Caco-2 (cell line): Measurements from ENCODE around the gene FAM110A. TPM values are rescaled to one million over a fixed set of nuclear protein-coding genes. Genes with fewer than 3 reads are reported as not detected.

Experiments used
- BruUV-seq: library from RNA; stranded (reverse); fragments of 400-500 nt; replicated peaks from 2 replicates; lab custom pipeline; 2021; lab: Mats Ljungman, UMichigan
- CTCF ChIA-PET: fragments of 300-600 bp; sonication (Branson Sonifier 250); formaldehyde crosslinking; loops from one replicate; lab custom pipeline; 2022; ENCODE audit warnings: antibody characterized with exemption; lab: Charles Lee
- POLR2A ChIA-PET: fragments of 300-600 bp; sonication (Branson Sonifier 250); formaldehyde crosslinking; loops from one replicate; lab custom pipeline; 2022; ENCODE audit warnings: antibody characterized with exemption; lab: Charles Lee
- DNase-seq, 2 experiments: peaks; one replicate each; pipeline versions ENCODE4 v3.0.0 to v3.0.0-alpha.2; 2020 to 2022
- H3K27me3 ChIP-seq: replicated peaks from 2 replicates; pipeline ENCODE4 v1.6.0; 2011; ENCODE audit warnings: low read length; ENCODE audit not compliant: control insufficient read depth, insufficient read depth
- H3K36me3 ChIP-seq: 2 replicates; pipeline ENCODE4 v1.5.1; 2011; ENCODE audit warnings: low read length; ENCODE audit not compliant: control insufficient read depth, insufficient read depth
- H3K4me1 ChIP-seq: fragments of 250-450 bp; sonication (Bioruptor Pico); 2 replicates; pipeline ENCODE4 v1.5.1; 2020; ENCODE audit warnings: mild to moderate bottlenecking
- H3K4me3 ChIP-seq: 2 replicates; pipeline ENCODE4 v1.5.1; 2011; ENCODE audit warnings: low read depth, mild to moderate bottlenecking, control low read depth, low read length
- H3K9me3 ChIP-seq: fragments of 250-450 bp; sonication (Bioruptor Pico); 2 replicates; pipeline ENCODE4 v1.5.1; 2020; ENCODE audit warnings: mild to moderate bottlenecking, moderate library complexity
- H3K27ac Mint-ChIP-seq: one replicate; pipeline ENCODE4 v1.8.0; 2022; ENCODE audit warnings: mixed read lengths; ENCODE audit not compliant: unreplicated experiment
- H3K27me3 Mint-ChIP-seq: one replicate; pipeline ENCODE4 v1.8.0; 2022; ENCODE audit warnings: mixed read lengths; ENCODE audit not compliant: insufficient read depth, unreplicated experiment
- H3K36me3 Mint-ChIP-seq: one replicate; pipeline ENCODE4 v1.8.0; 2022; ENCODE audit warnings: mild to moderate bottlenecking, mixed read lengths; ENCODE audit not compliant: insufficient read depth, unreplicated experiment
- H3K4me1 Mint-ChIP-seq: one replicate; pipeline ENCODE4 v1.8.0; 2022; ENCODE audit warnings: low read depth, mixed read lengths; ENCODE audit not compliant: unreplicated experiment
- H3K4me3 Mint-ChIP-seq: one replicate; pipeline ENCODE4 v1.8.0; 2022; ENCODE audit warnings: mild to moderate bottlenecking, moderate library complexity, mixed read lengths; ENCODE audit not compliant: unreplicated experiment
- H3K9me3 Mint-ChIP-seq: one replicate; pipeline ENCODE4 v1.8.0; 2022; ENCODE audit warnings: mixed read lengths; ENCODE audit not compliant: unreplicated experiment
- intact Hi-C: fragments of 100-400 bp; cut with micrococcal nuclease; formaldehyde crosslinking; loops from one replicate; pipeline ENCODE4 v1.10.0; 2022; ENCODE audit not compliant: unreplicated experiment
- total RNA-seq: library from RNA; stranded (reverse); gene quantifications from 2 replicates; pipeline ENCODE4 v1.2.3, GENCODE V29; 2022
- TF ChIP-seq, protein P1 (sequence below), 2 experiments: fragments of 200-600 bp in 1 of 2; IDR thresholded peaks; 1 replicate in 1 of 2; 2 replicates in 1 of 2; pipeline versions ENCODE4 v1.5.1 to v1.8.0; 2011 to 2022; ENCODE audit warnings: antibody characterized with exemption in 1 of 2, control low read depth in 1 of 2, inconsistent platforms in 1 of 2, low read depth in 1 of 2, low read length in 1 of 2, mild to moderate bottlenecking in 1 of 2, moderate library complexity in 1 of 2; ENCODE audit not compliant: insufficient read depth in 1 of 2, severe bottlenecking in 1 of 2, unreplicated experiment in 1 of 2

The FAM110A gene
- total RNA-seq, 1 experiment from 2014 or later: 18.4 TPM

DNA sequence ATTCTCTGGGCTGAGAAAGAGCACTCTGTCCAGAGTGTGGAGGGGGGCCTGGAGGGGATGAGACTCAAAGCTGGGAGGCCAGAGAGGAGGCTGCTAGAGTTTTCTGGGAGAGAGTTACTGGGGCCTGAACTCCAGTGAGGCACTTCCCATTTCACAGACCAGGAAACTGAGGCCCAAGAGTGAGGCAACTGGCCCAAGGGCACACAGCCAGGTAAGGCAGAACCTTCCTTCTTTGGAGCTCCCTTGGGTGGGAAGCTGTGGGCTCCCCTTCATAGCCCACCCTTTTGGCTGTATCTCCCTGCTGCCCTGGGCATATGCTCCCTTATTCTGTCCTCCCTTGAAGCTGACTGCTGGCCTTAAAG is 48.2 kb downstream of the FAM110A start:
- peaks cover 6% of the 10 kb centered on the region for H3K27me3 Mint-ChIP-seq
- H3K36me3 Mint-ChIP-seq: no peaks in the 10 kb centered on the region
- no peak overlapping the region for H3K27ac Mint-ChIP-seq
- Histone ChIP-seq H3K36me3 (no peaks in the 10 kb centered on the region), H3K4me1 (no peaks in the 10 kb centered on the region), H3K27me3 (no peaks in the 10 kb centered on the region), H3K4me3 (no peak overlapping the region), H3K9me3 (no peaks in the 10 kb centered on the region)
- H3K4me1 Mint-ChIP-seq: no peaks in the 10 kb centered on the region
- intact Hi-C loops: no loop called here
- POLR2A ChIA-PET: no interaction called here
- TF ChIP-seq, protein P1, sequence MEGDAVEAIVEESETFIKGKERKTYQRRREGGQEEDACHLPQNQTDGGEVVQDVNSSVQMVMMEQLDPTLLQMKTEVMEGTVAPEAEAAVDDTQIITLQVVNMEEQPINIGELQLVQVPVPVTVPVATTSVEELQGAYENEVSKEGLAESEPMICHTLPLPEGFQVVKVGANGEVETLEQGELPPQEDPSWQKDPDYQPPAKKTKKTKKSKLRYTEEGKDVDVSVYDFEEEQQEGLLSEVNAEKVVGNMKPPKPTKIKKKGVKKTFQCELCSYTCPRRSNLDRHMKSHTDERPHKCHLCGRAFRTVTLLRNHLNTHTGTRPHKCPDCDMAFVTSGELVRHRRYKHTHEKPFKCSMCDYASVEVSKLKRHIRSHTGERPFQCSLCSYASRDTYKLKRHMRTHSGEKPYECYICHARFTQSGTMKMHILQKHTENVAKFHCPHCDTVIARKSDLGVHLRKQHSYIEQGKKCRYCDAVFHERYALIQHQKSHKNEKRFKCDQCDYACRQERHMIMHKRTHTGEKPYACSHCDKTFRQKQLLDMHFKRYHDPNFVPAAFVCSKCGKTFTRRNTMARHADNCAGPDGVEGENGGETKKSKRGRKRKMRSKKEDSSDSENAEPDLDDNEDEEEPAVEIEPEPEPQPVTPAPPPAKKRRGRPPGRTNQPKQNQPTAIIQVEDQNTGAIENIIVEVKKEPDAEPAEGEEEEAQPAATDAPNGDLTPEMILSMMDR (IDR thresholded peaks at IDR 0.05; ENCODE audit: insufficient read depth in 1 of 2, low read depth in 1 of 2, low read length in 1 of 2, severe bottlenecking in 1 of 2, unreplicated experiment in 1 of 2): no peak
- no TSS peak for BruUV-seq
- H3K4me3 Mint-ChIP-seq: no peak overlapping the region
- CTCF ChIA-PET: no interaction called here
- no peaks in the 10 kb centered on the region for H3K9me3 Mint-ChIP-seq
- DNase-seq: no peak

DNA sequence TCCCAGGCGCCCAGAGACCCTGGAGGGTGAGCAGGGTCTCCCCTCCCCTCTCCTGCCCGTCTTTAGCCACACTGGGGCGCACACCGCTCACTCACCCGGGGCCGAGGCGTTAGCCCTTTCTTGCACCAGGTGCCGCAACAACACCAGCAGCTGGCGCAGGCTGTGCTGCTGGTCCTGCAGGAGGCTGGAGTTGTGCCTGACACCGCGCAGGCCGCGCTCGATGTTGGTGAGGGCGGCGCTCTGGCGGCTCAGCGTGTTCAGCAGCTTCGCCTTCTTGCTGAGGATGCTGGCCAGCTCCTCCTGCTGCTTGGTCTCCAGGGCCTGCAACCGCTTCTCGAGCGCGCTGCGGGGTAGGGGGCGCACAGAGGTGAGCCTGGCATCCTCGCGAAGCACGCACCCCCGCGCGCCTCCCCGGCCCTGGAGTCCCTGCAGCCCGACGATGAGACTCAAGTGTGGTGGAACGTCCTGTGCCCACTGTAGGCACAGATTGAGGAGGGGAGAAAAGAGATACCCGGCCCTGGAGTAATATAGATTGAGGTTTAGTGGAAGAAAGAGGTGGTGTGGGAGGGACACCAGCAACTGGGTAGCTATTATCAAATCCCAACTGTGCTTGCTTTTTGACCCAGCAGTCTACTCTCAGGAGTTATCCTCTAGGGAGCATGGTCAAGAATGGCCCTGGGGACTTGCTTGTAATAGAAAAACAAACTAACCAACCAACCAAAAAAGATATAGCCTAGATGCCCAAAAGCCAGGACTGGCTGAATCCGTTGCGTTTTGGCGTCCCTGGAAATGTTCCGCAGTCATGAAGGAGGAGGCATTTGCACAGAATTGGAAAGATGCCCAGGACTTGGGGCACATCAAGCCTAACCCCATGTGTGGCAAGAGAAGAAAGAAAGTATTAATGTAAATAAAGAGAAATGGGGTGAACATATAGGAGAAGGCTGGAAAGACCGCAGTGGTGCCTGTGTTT is 51.8 kb downstream of the FAM110A start:
- no peaks in the 10 kb centered on the region for H3K9me3 Mint-ChIP-seq
- CTCF ChIA-PET: interaction anchor here (1.0 kb wide), 1 partner anchor 71 kb away, joined by 3 read pairs; no protein-coding TSS in a partner anchor
- H3K36me3 Mint-ChIP-seq: no peaks in the 10 kb centered on the region
- Histone ChIP-seq H3K27me3 (no peaks in the 10 kb centered on the region), H3K9me3 (no peaks in the 10 kb centered on the region), H3K36me3 (no peaks in the 10 kb centered on the region), H3K4me1 (no peaks in the 10 kb centered on the region), H3K4me3 (no peak overlapping the region)
- H3K27me3 Mint-ChIP-seq: peaks cover 11% of the 10 kb centered on the region
- no peak overlapping the region for H3K4me3 Mint-ChIP-seq
- TF ChIP-seq, protein P1 (IDR thresholded peaks at IDR 0.05; ENCODE audit: insufficient read depth in 1 of 2, low read depth in 1 of 2, low read length in 1 of 2, severe bottlenecking in 1 of 2, unreplicated experiment in 1 of 2): peak in 1 of 2 experiments; percentile 0
- POLR2A ChIA-PET: no interaction called here
- intact Hi-C loops: loop anchor here (5.0 kb wide), 1 partner anchor 68 kb away; no protein-coding TSS in a partner anchor
- H3K27ac Mint-ChIP-seq: no peak overlapping the region
- peak; percentile 38 to 53 for DNase-seq
- H3K4me1 Mint-ChIP-seq: no peaks in the 10 kb centered on the region
- no TSS peak for BruUV-seq

DNA sequence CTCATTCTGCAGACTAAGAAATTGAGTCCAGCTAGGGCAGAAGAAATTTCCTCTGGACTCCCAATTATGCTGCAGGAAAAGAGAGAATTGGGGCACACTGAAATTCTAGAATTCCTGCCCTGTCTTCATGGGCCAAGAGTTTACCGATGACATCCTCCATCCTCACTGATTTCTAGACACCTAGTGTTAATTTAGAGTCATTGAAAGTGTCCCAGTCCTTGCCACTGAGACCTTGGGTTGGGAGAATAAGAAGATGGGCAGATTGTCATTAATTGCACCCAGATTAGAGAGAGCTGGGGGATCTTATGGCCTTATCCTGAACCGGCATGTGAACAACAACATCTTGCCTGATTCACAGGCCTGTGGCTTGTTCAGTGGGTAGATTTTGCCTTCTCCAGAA is 53.6 kb downstream of the FAM110A start:
- ChIA-PET CTCF (interaction anchor here (0.6 kb wide), 1 partner anchor 54 kb away, joined by 3 read pairs; the partner anchor contains the start of gene FAM110A), POLR2A (no interaction called here)
- TF ChIP-seq, protein P1 (IDR thresholded peaks at IDR 0.05; ENCODE audit: insufficient read depth in 1 of 2, low read depth in 1 of 2, low read length in 1 of 2, severe bottlenecking in 1 of 2, unreplicated experiment in 1 of 2): no peak
- Histone ChIP-seq H3K4me3 (no peak overlapping the region), H3K36me3 (no peaks in the 10 kb centered on the region), H3K4me1 (no peaks in the 10 kb centered on the region), H3K27me3 (no peaks in the 10 kb centered on the region), H3K9me3 (no peaks in the 10 kb centered on the region)
- no peak for DNase-seq
- Mint-ChIP-seq H3K27me3 (peaks cover 20% of the 10 kb centered on the region), H3K9me3 (no peaks in the 10 kb centered on the region), H3K4me1 (no peaks in the 10 kb centered on the region), H3K27ac (no peak overlapping the region), H3K36me3 (no peaks in the 10 kb centered on the region), H3K4me3 (no peak overlapping the region)
- no TSS peak for BruUV-seq
- intact Hi-C loops: loop anchor here (5.0 kb wide), 1 partner anchor 70 kb away; no protein-coding TSS in a partner anchor
